CD1c-positive myeloid dendritic cell (primary cell): ENCODE measurements around the gene WDR75.
"Not testable (repeated sequence)": the region's sequence is repeated elsewhere in the genome, so short reads cannot be mapped to it uniquely, and the experiment has no call there.

Experiments used
- DNase-seq: peaks from one replicate; pipeline ENCODE4 v3.0.0-alpha.2; 2016; ENCODE audit errors: extremely low spot score

Gene WDR75

GRCh38 chr2:189440947-189441708, at the start of gene WDR75:
Gene WDR75, plus strand, starts transcription at chr2:189441474. Its CDS starts 19 bp downstream, at chr2:189441493.
- DNase-seq: peak; percentile 96

GRCh38 chr2:189393440-189394111, 47.7 kb upstream of the WDR75 start:
- DNase-seq: no peak

GRCh38 chr2:189394525-189394924, 46.7 kb upstream of the WDR75 start:
- no peak for DNase-seq

- DNase-seq: no peak
These were observed 38.3 kb upstream of the WDR75 start for GRCh38 chr2:189402932-189403331.

- no peak for DNase-seq
These were observed 34.6 kb upstream of the WDR75 start for GRCh38 chr2:189406586-189407233.

- DNase-seq: no peak
These were observed 33.7 kb upstream of the WDR75 start for GRCh38 chr2:189407281-189408209.

- DNase-seq: no peak
These were observed 33.0 kb upstream of the WDR75 start for GRCh38 chr2:189408294-189408693.

GRCh38 chr2:189409131-189409530, 32.1 kb upstream of the WDR75 start:
- DNase-seq: no peak

GRCh38 chr2:189409647-189410046, 31.6 kb upstream of the WDR75 start:
- DNase-seq: no peak

GRCh38 chr2:189411860-189412259, 29.4 kb upstream of the WDR75 start:
- DNase-seq: no peak

- DNase-seq: peak; percentile 66
These were observed 28.8 kb upstream of the WDR75 start for GRCh38 chr2:189412330-189412953.

- DNase-seq: no peak
These were observed 28.0 kb upstream of the WDR75 start for GRCh38 chr2:189413249-189413648.

GRCh38 chr2:189421644-189422043, 19.6 kb upstream of the WDR75 start:
- no peak for DNase-seq

- DNase-seq: no peak
These were observed 16.3 kb upstream of the WDR75 start for GRCh38 chr2:189424961-189425360.

GRCh38 chr2:189425676-189426075, 15.6 kb upstream of the WDR75 start:
- no peak for DNase-seq

GRCh38 chr2:189426886-189427285, 14.4 kb upstream of the WDR75 start:
- no peak for DNase-seq

GRCh38 chr2:189427872-189428271, 13.4 kb upstream of the WDR75 start:
- DNase-seq: no peak

- DNase-seq: not testable (repeated sequence)
These were observed 10.8 kb upstream of the WDR75 start for GRCh38 chr2:189430448-189430847.

GRCh38 chr2:189435803-189436202, 5.5 kb upstream of the WDR75 start:
- not testable (repeated sequence) for DNase-seq

- DNase-seq: peak; percentile 65
These were observed 3.3 kb upstream of the WDR75 start for GRCh38 chr2:189437926-189438325.

GRCh38 chr2:189439342-189439741, 1.9 kb upstream of the WDR75 start:
- DNase-seq: no peak
